C1 segment of cervical spinal cord (tissue), 14 donors: ENCODE data around the gene FKBP5.
"Not testable (repeated sequence)": the region's sequence is repeated elsewhere in the genome, so short reads cannot be mapped to it uniquely, and the experiment has no call there.

Experiments used
- DNase-seq, 14 donors: peaks; one replicate each; lab custom pipeline; 2025; lab: John Stamatoyannopoulos, UW

FKBP5 gene

GRCh38 chr6:35547676-35548075, 141.0 kb downstream of the FKBP5 start:
- DNase-seq: no peak

- DNase-seq: no peak
Observed at GRCh38 chr6:35544769-35545361, 143.8 kb downstream of the FKBP5 start.

DNA sequence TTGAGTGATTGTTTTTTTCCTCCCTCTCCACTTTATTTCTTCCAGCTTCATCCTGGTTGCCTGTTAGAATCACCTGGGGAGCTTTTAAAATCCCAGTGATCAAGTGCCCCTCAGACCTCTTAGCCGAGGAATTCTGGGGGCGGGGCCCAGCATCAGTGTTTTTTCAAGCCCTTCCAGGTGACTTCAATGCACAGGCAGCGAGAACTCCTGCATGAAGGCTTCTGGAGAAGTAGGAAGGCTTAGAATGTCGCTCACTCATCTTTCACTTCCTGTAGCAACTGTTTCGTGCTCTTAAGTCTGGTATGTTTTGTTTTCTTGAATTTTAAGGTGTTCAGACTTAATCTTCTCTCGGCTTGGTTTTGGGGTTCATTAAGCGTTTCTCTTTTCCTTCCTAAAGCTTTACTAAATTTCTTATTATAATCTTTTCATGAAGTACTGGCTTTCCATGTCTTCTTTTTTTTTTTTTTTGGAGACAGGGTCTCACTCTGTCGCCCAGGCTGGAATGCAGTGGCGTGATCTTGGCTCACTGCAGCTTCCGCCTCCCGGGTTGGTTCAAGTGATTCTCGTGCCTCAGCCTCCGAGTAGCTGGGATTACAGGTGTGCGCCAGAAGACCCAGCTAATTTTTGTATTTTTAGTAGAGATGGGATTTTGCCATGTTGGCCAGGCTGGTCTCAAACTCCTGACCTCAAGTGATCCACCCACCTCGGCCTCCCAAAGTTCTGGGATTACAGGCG, 145.1 kb downstream of the FKBP5 start:
- no peak for DNase-seq

GRCh38 chr6:35541836-35542235, 146.9 kb downstream of the FKBP5 start:
- no peak for DNase-seq

- DNase-seq: no peak
Observed at GRCh38 chr6:35539223-35539622, 149.5 kb downstream of the FKBP5 start.

- not testable (repeated sequence) for DNase-seq
Observed at GRCh38 chr6:35535847-35536246, 152.9 kb downstream of the FKBP5 start.

- no peak for DNase-seq
Observed at GRCh38 chr6:35534407-35535170, 154.1 kb downstream of the FKBP5 start.

DNA sequence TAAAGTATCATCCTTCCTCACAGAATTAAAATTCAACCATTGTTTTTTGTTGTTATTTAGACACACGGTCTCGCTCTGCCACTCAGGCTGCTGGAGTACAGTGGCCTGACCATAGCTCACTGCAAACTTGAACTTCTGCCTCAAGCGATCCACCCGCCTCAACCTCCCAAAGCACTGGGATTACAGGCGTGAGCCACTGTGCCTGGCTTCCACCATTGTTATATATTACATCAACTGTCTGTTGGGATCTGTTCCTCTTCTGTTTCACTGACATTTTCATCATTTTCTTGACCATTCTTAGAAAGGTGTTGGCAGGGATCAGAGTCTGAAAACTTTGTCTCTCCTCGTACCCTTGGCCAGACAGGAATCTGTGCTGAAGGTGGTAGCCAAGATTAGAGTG, 154.7 kb downstream of the FKBP5 start:
- DNase-seq: no peak

GRCh38 chr6:35532126-35532525, 156.6 kb downstream of the FKBP5 start:
- DNase-seq: no peak

GRCh38 chr6:35524380-35525020, 164.2 kb downstream of the FKBP5 start:
- no peak for DNase-seq
